ENCODE data around the gene HTR3E. TPM values are rescaled to one million over a fixed set of nuclear protein-coding genes. Genes with fewer than 3 reads are reported as not detected.

HTR3E gene
- total RNA-seq, 1 donor = not detected

Other genes with a start within 250 kb of the HTR3E start
- 41.1 TPM for gene PARL, start 212.2 kb upstream of the HTR3E start, total RNA-seq
- gene ABCC5, start 79.2 kb upstream of the HTR3E start, total RNA-seq = 6.5 TPM
- gene HTR3D, start 65.3 kb upstream of the HTR3E start, total RNA-seq = not detected
- not detected for gene HTR3C, start 44.0 kb upstream of the HTR3E start, total RNA-seq
- 41.0 TPM for gene EIF2B5, start 38.3 kb downstream of the HTR3E start, total RNA-seq
- gene DVL3, start 58.3 kb downstream of the HTR3E start, total RNA-seq = 18.3 TPM
- gene AP2M1, start 77.8 kb downstream of the HTR3E start, total RNA-seq = 167 TPM
- 39.7 TPM for gene ABCF3, start 89.1 kb downstream of the HTR3E start, total RNA-seq
- gene VWA5B2, start 132.5 kb downstream of the HTR3E start, total RNA-seq = under 0.01 TPM
- gene ALG3, start 151.9 kb downstream of the HTR3E start, total RNA-seq = 14.0 TPM
- gene EEF1AKMT4, start 152.6 kb downstream of the HTR3E start, total RNA-seq = 0.52 TPM
- not detected for gene CAMK2N2, start 164.5 kb downstream of the HTR3E start, total RNA-seq
- not detected for gene ECE2, start 179.0 kb downstream of the HTR3E start, total RNA-seq
- gene PSMD2, start 202.2 kb downstream of the HTR3E start, total RNA-seq = 119 TPM
- gene EIF4G1, start 217.5 kb downstream of the HTR3E start, total RNA-seq = 114 TPM
- gene FAM131A, start 240.5 kb downstream of the HTR3E start, total RNA-seq = 5.7 TPM

Measured in mononuclear cell (primary cell).